HS-27A (cell line): ENCODE results near the gene TSPYL2.

Experiments
- DNase-seq: peaks from one replicate; pipeline ENCODE4 v3.0.0-alpha.2; 2012; ENCODE audit warnings: low read depth, missing footprints

The TSPYL2 gene

DNA sequence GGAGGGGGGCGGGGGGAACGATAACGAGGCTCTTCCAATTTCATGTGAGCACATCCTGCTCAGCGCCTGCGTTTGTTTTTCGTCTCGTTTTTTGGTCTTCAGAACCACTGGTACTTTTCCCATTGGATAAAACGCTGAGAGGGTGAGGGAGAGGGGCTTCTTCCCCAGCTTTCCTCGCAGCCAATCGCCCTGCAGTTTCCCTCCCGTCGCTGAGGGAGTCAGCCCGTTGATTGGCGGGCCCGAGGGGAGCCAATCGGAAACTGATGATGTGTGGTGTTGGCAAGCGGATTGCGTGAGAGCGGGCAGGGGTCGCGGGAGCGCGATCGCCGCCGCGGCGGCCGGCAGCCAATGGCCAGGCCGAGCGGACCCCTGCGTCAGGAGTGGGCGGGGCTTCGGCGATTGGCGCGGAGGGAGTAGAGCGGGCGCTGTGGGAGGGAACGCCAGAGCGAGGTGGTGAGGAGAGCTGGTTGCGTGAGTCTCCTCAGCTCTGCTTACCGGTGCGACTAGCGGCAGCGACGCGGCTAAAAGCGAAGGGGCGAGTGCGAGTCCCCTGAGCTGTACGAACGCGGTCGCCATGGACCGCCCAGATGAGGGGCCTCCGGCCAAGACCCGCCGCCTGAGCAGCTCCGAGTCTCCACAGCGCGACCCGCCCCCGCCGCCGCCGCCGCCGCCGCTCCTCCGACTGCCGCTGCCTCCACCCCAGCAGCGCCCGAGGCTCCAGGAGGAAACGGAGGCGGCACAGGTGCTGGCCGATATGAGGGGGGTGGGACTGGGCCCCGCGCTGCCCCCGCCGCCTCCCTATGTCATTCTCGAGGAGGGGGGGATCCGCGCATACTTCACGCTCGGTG is at the start of gene TSPYL2:
TSPYL2 (plus strand) TSS at position 443 of the 848 bp plus-strand sequence; CDS start at position 575, 132 bp downstream.
- peak; percentile 76 for DNase-seq

GRCh38 chrX:53036149-53036548 is 46.0 kb upstream of the TSPYL2 start:
- no peak for DNase-seq

DNA sequence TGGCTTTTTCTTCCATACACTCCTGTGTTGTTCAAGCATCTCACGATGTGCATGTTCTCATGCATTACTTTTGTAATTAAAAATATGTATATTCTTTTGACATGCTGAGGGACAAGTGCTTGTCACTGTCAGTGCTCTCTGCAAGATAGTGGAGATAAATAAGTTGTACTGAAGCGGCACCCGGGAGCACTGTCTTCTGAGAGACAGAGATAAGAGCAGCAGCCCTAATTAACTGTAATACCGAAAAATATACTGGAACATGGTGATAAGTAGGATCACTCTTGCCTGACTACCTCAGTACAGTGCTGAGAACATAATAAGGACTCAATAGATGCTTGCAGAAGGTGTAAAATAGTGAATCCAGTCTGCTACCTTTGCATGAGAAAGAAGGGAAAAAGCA is 42.9 kb upstream of the TSPYL2 start:
- no peak for DNase-seq

DNA sequence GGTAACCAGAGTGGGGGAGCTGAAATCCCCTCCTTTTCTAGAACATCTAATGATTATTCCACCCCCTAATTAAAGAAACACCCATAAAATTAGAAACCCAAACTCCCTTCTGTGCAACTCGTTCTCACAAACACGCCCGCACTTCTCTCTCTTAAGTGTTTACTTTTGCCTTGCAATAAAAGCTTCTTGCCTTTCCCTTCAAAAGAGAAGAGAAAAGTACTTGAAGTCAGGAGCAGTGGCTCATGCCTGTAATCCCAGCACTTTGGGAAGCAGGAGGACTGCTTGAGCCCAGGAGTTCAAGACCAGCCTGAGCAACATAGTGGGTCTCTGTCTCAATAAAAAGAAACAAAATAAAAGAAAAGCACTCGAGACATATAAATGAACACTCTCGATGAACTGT is 37.2 kb upstream of the TSPYL2 start:
- no peak for DNase-seq

GRCh38 chrX:53047228-53047627 is 34.9 kb upstream of the TSPYL2 start:
- no peak for DNase-seq

GRCh38 chrX:53048169-53049126 is 33.7 kb upstream of the TSPYL2 start, which contains the start of gene GPR173:
GPR173 (plus strand) TSS chrX:53048789; CDS start chrX:53076622, 27,833 bp downstream.
- peak; percentile 30 for DNase-seq

DNA sequence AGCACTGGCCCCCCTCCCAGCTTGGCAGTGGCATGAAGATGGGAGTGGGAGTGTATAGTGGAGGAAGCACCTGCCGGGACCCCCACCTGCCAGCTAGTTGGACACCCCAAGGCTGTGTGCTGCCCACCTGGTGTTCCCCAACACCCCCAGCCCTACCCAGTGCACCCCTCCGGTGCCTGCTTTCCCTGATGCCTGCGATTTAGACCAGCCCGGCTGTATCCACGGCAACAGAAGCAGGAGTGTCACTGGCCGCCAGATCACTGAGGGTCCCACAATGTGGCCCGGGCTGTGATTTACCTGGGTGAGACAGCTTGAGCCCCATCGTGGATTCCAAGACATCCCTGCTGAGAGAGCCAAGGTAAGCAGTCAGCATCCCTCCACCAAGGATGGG is 33.0 kb upstream of the TSPYL2 start:
- DNase-seq = no peak

DNA sequence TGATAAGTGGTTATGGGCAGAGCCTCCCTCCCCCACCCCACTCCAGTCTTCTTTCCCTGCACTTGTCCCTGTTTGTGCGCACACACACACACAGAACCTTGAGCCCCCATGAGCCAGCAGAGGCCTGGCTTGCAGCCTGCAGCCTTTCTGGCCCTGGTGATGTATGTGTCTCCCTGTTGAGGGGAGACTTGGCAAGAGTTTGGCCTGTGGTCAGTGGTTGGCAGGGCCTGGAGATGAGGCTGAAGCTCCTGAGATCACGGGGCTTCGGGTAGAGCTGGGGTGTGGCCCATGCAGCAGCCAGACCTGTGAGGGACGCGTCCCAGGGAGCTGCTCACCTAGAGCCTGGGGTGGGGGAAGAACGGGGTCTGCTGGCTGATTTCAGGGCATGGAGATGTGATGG is 31.3 kb upstream of the TSPYL2 start:
- DNase-seq = no peak

GRCh38 chrX:53055244-53055849 is 26.8 kb upstream of the TSPYL2 start:
- no peak for DNase-seq

DNA sequence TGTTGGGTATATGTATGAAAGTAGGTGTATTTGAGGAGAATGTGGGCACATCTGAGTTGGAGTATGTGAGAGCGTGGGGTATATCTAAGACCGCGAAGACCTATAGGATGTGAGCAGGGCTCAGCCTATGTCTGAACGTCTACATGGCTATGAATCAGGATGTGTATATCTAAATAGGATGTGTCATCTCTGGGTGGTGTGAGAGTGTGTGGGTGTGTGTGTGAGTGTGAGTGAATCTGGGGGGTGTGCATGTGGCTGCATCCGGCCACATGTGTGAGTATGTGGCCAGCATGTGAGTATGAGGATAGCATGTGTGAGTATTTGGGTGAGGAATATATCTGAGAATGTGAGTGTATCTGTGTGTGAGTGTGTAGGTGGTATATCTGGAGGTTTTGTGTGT is 25.9 kb upstream of the TSPYL2 start:
- no peak for DNase-seq

DNA sequence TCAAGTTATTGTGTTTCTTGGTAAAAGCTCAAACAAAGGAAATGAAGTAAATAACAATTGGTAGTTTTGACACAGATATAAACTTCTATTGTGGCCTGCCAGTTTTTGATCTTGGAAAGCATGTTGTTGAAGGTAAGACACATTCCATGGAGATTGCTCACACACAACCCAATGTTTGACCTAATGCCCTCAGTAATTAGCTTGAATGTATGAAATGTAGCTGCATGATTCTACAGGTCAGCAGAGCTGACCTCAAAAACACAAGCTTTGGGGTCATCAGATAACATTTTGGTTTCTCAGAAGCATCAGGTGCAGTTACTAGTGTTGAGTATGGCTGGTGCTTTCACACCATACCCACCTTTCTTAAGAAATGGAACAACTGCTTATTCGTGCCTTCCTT is 17.1 kb upstream of the TSPYL2 start:
- DNase-seq = no peak

DNA sequence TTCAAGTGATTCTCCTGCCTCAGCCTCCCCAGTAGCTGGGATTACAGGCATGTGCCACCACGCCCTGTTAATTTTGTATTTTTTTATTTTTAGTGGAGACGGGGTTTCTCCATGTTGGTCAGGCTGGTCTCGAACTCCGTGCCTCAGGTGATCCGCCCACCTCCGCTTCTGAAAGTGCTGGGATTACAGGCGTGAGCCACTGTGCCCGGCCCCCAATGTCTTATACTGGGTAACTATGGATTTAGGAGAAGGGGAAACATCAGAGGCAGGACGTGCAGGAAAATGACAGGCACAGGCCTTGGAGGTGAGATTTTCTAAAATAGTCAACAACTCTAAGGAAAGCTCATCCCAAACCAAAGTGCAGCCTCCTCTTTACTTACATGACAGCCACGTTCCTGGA is 11.1 kb upstream of the TSPYL2 start:
- DNase-seq = no peak

- no peak for DNase-seq
Observed at GRCh38 chrX:53071604-53072417, 10.4 kb upstream of the TSPYL2 start.

- DNase-seq = no peak
Observed at GRCh38 chrX:53072418-53073114, 9.6 kb upstream of the TSPYL2 start.

- no peak for DNase-seq
Observed at GRCh38 chrX:53073115-53073586, 9.0 kb upstream of the TSPYL2 start.

- no peak for DNase-seq
Observed at GRCh38 chrX:53075011-53075410, 7.2 kb upstream of the TSPYL2 start.

- no peak for DNase-seq
Observed at GRCh38 chrX:53076671-53077070, 5.5 kb upstream of the TSPYL2 start.

DNA sequence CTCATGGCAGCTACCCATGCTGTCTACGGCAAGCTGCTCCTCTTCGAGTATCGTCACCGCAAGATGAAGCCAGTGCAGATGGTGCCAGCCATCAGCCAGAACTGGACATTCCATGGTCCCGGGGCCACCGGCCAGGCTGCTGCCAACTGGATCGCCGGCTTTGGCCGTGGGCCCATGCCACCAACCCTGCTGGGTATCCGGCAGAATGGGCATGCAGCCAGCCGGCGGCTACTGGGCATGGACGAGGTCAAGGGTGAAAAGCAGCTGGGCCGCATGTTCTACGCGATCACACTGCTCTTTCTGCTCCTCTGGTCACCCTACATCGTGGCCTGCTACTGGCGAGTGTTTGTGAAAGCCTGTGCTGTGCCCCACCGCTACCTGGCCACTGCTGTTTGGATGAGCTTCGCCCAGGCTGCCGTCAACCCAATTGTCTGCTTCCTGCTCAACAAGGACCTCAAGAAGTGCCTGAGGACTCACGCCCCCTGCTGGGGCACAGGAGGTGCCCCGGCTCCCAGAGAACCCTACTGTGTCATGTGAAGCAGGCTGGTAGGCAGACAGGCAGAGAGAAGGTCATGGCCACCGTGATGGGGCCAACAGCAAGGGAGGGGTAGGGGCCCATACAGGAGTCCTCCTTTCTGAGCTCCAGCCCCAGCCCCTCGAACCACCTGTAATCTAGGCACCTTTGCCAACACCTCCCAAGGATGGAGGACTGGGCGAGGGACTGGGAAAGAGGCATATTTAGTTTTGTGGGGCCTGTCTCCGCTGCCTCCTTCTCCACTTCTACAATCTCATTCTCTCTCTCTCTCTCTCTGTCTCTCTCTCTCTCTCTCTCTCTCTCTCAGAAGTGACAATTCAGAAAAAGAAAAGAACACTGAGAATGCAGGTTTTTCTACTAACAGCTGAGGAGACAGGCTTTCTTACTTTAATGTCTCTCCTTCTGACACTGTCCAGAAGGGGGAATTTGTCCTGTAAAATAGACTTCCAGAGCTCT is 4.7 kb upstream of the TSPYL2 start:
- no peak for DNase-seq

DNA sequence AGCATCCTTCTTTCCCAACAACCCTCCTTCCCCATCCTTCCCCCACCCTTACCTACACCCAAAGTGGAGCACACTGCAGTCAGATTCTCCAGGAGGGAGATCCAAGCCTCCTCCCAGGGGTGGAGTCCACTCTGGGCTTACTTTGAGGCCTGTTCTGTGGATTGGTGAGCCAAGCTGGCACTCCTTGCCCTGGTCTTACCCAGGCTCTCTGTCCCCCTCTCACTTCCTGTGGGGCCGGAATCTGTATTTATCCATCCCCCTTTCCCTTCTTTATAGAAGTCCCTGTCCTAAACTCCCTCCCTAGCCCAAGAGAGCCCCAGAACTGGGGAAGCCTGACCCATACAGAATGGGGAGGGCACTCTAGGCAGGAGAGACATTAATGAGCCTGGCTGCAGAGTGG is 3.2 kb upstream of the TSPYL2 start:
- DNase-seq = no peak
